Liver (tissue), 9 donors: Measurements from ENCODE around the gene ADAM11. TPM values are rescaled to one million over a fixed set of nuclear protein-coding genes. Genes with fewer than 3 reads are reported as not detected.

ENCODE experiments used
- DNase-seq: peaks from one replicate; pipeline ENCODE4 v3.0.0-alpha.2; 2017; ENCODE audit warnings: low spot score
- H3K27ac ChIP-seq, 2 donors: one replicate each; pipeline ENCODE4 v1.7.0; 2013; ENCODE audit warnings: inconsistent platforms in 2 of 2, low read length in 2 of 2, control low read depth in 1 of 2, low read depth in 1 of 2, mild to moderate bottlenecking in 1 of 2
- H3K27me3 ChIP-seq, 4 donors: one replicate each; pipeline versions ENCODE4 v1.6.1 to v1.7.0; 2013; ENCODE audit warnings: low read length in 3 of 4, inconsistent platforms in 1 of 4, mild to moderate bottlenecking in 1 of 4, moderate library complexity in 1 of 4; ENCODE audit not compliant: control insufficient read depth in 4 of 4, insufficient read depth in 4 of 4
- H3K36me3 ChIP-seq, 4 donors: one replicate each; pipeline versions ENCODE4 v1.6.1 to v1.7.0; 2013; ENCODE audit warnings: low read length in 3 of 4, mild to moderate bottlenecking in 3 of 4, low read depth in 1 of 4, moderate library complexity in 1 of 4; ENCODE audit not compliant: control insufficient read depth in 4 of 4, insufficient read depth in 3 of 4
- H3K4me1 ChIP-seq, 4 donors: one replicate each; pipeline versions ENCODE4 v1.6.1 to v1.7.0; 2013; ENCODE audit warnings: low read length in 3 of 4, mild to moderate bottlenecking in 3 of 4, moderate library complexity in 1 of 4; ENCODE audit not compliant: control insufficient read depth in 4 of 4, insufficient read depth in 4 of 4
- H3K4me3 ChIP-seq, 3 donors: one replicate each; pipeline versions ENCODE4 v1.6.1 to v1.7.0; 2013; ENCODE audit warnings: low read length in 3 of 3, control low read depth in 1 of 3, low read depth in 1 of 3, mild to moderate bottlenecking in 1 of 3
- H3K9ac ChIP-seq, 2 donors: one replicate each; pipeline ENCODE4 v1.7.0; 2013; ENCODE audit warnings: low read length in 2 of 2, mild to moderate bottlenecking in 2 of 2, moderate library complexity in 2 of 2, control low read depth in 1 of 2, low read depth in 1 of 2
- H3K9me3 ChIP-seq, 4 donors: one replicate each; pipeline versions ENCODE4 v1.6.1 to v1.7.0; 2013; ENCODE audit warnings: low read length in 3 of 4; ENCODE audit not compliant: control insufficient read depth in 4 of 4
- ATF3 ChIP-seq: IDR thresholded peaks from 2 replicates; pipeline ENCODE4 v1.6.1; 2016; ENCODE audit warnings: antibody characterized with exemption
- CTCF ChIP-seq: fragments of 150-350 bp; IDR thresholded peaks from 2 replicates; pipeline ENCODE4 v1.5.1; 2017; ENCODE audit warnings: improper control_type of control experiment, low read depth, low read length; ENCODE audit not compliant: missing input control
- EGR1 ChIP-seq, 2 donors: IDR thresholded peaks; 2 replicates each; pipeline ENCODE4 v1.6.1; 2016 to 2018; ENCODE audit warnings: antibody characterized with exemption in 2 of 2, low read depth in 2 of 2
- FOXA1 ChIP-seq: IDR thresholded peaks from 2 replicates; pipeline ENCODE4 v1.6.1; 2016; ENCODE audit warnings: antibody characterized with exemption
- FOXA2 ChIP-seq: IDR thresholded peaks from 2 replicates; pipeline ENCODE4 v1.6.1; 2016; ENCODE audit warnings: antibody characterized with exemption
- GABPA ChIP-seq, 2 donors: IDR thresholded peaks in 1 of 2; conservative IDR thresholded peaks in 1 of 2; 2 replicates each; pipeline ENCODE4 v1.6.1; 2016; ENCODE audit warnings: antibody characterized with exemption in 2 of 2, mild to moderate bottlenecking in 1 of 2, moderate library complexity in 1 of 2
- HNF4A ChIP-seq, 2 donors: conservative IDR thresholded peaks; 2 replicates each; pipeline ENCODE4 v1.6.1; 2016; ENCODE audit warnings: antibody characterized with exemption in 2 of 2, mild to moderate bottlenecking in 2 of 2
- HNF4G ChIP-seq: IDR thresholded peaks from 2 replicates; pipeline ENCODE4 v1.6.1; 2016; ENCODE audit warnings: antibody characterized with exemption
- JUND ChIP-seq, 2 donors: IDR thresholded peaks; 2 replicates each; pipeline ENCODE4 v1.6.1; 2016; ENCODE audit warnings: antibody characterized with exemption in 2 of 2
- MAX ChIP-seq: IDR thresholded peaks from 2 replicates; pipeline ENCODE4 v1.6.1; 2016; ENCODE audit warnings: antibody characterized with exemption
- NR2F2 ChIP-seq: IDR thresholded peaks from 2 replicates; pipeline ENCODE4 v1.6.1; 2016; ENCODE audit warnings: antibody characterized with exemption
- RAD21 ChIP-seq, 2 donors: IDR thresholded peaks; 2 replicates each; pipeline ENCODE4 v1.6.1; 2016; ENCODE audit warnings: antibody characterized with exemption in 2 of 2, mild to moderate bottlenecking in 2 of 2
- REST ChIP-seq: IDR thresholded peaks from 2 replicates; pipeline ENCODE4 v1.6.1; 2016; ENCODE audit warnings: antibody characterized with exemption, mild to moderate bottlenecking
- RXRA ChIP-seq, 2 donors: IDR thresholded peaks; 2 replicates each; pipeline ENCODE4 v1.6.1; 2017 to 2018; ENCODE audit warnings: antibody characterized with exemption in 2 of 2, mild to moderate bottlenecking in 1 of 2
- SP1 ChIP-seq: IDR thresholded peaks from 2 replicates; pipeline ENCODE4 v1.6.1; 2018; ENCODE audit warnings: antibody characterized with exemption, mild to moderate bottlenecking
- TAF1 ChIP-seq: conservative IDR thresholded peaks from 2 replicates; pipeline ENCODE4 v1.6.1; 2016; ENCODE audit warnings: antibody characterized with exemption, mild to moderate bottlenecking
- YY1 ChIP-seq: IDR thresholded peaks from 2 replicates; pipeline ENCODE4 v1.6.1; 2016; ENCODE audit warnings: antibody characterized with exemption, mild to moderate bottlenecking
- ZBTB33 ChIP-seq: IDR thresholded peaks from 2 replicates; pipeline ENCODE4 v1.6.1; 2016; ENCODE audit warnings: antibody characterized with exemption
- WGBS: extraction: QIAGEN DNeasy Blood & Tissue Kit; methylation state at CpG from one replicate; pipeline ENCODE4 v1.1.7; 2013; 5-methylcytosine and 5-hydroxymethylcytosine counted together
- polyA plus RNA-seq, 2 donors: library from polyadenylated mRNA; stranded (reverse) in 1 of 2; unstranded in 1 of 2; fragments of 200-250 nt in 1 of 2; fragments of >200 nt in 1 of 2; fragmentation: Nextera tagmentation in 1 of 2; extraction: Ambion mirVana in 1 of 2; gene quantifications; one replicate each; pipeline versions ENCODE4 v1.2.1 to v1.2.3, GENCODE V29; 2013 to 2015
- total RNA-seq, 2 donors: library from RNA; depleted of rRNA; stranded (reverse); fragments of >200 nt; gene quantifications; one replicate each; pipeline ENCODE4 v1.2.3, GENCODE V29; 2014
- donor health status: healthy.
- donor health status: healthy.
- donor health status: healthy.
- donor health status: healthy.
- donor health status: healthy.

The ADAM11 gene
- total and polyA plus RNA-seq, 4 donors, result 0.06 to 1.1 (median 0.08) TPM; not detected in 1

- TF ChIP-seq REST (no peak), TAF1 (no peak), ATF3 (no peak), GABPA (IDR thresholded peaks at IDR 0.05 in 1 of 2, conservative IDR thresholded peaks at IDR 0.05 in 1 of 2) (no peak), RXRA (IDR thresholded peaks at IDR 0.05) (no peak), YY1 (no peak), HNF4A (conservative IDR thresholded peaks at IDR 0.05) (no peak), EGR1 (IDR thresholded peaks at IDR 0.05; ENCODE audit: low read depth in 2 of 2) (no peak), MAX (no peak), HNF4G (no peak), SP1 (no peak), FOXA1 (no peak), FOXA2 (no peak), JUND (IDR thresholded peaks at IDR 0.05) (no peak), NR2F2 (no peak), CTCF (no peak)
- DNase-seq, result no peak
These were observed 22.2 kb downstream of the ADAM11 start for GRCh38 chr17:44780845-44781480.

GRCh38 chr17:44781551-44782325 is 22.9 kb downstream of the ADAM11 start:
- WGBS, result 64% methylated on average over 17 of the region's 17 CpGs
- no peak for DNase-seq
- TF ChIP-seq EGR1 (IDR thresholded peaks at IDR 0.05; ENCODE audit: low read depth in 2 of 2) (no peak), ATF3 (no peak), ZBTB33 (no peak), RAD21 (IDR thresholded peaks at IDR 0.05) (no peak), REST (no peak), SP1 (no peak), GABPA (IDR thresholded peaks at IDR 0.05 in 1 of 2, conservative IDR thresholded peaks at IDR 0.05 in 1 of 2) (no peak), TAF1 (no peak), YY1 (no peak), FOXA1 (no peak), HNF4G (no peak)

More at GRCh38 chr17:44780845-44781480, 22.2 kb downstream of the ADAM11 start:
- 92% methylated on average over 14 of the region's 14 CpGs for WGBS
- Histone ChIP-seq H3K36me3 (no peaks in the 10 kb centered on the region), H3K9me3 (no peaks in the 10 kb centered on the region), H3K9ac (no peak overlapping the region), H3K27me3 (peaks cover 0 to 5% (median 0%) of the 10 kb centered on the region in 4 donors), H3K4me3 (no peak overlapping the region), H3K4me1 (peaks cover 2 to 13% (median 7%) of the 10 kb centered on the region in 4 donors), H3K27ac (no peak overlapping the region)

More at GRCh38 chr17:44781551-44782325, 22.9 kb downstream of the ADAM11 start:
- Histone ChIP-seq H3K4me1 (peaks cover 0 to 8% (median 3%) of the 10 kb centered on the region in 4 donors), H3K9ac (no peak overlapping the region), H3K27ac (peak overlapping the region in 1 of 2 donors; percentile 1), H3K4me3 (no peak overlapping the region), H3K9me3 (no peaks in the 10 kb centered on the region), H3K36me3 (no peaks in the 10 kb centered on the region), H3K27me3 (peaks cover 0 to 2% (median 0%) of the 10 kb centered on the region in 4 donors)
